Naive B cell (primary cell): ENCODE data around the gene CLEC3B. TPM values are rescaled to one million over a fixed set of nuclear protein-coding genes. Genes with fewer than 3 reads are reported as not detected.
"Not testable (repeated sequence)": the region's sequence is repeated elsewhere in the genome, so short reads cannot be mapped to it uniquely, and the experiment has no call there.

Source experiments
- ATAC-seq, 2 donors: fragments of 150-1000 bp; cut with Tn5 transposase; 2 replicates each; pipeline ENCODE4 v1.10.0; 2021; ENCODE audit warnings: low read depth in 2 of 2, mild to moderate bottlenecking in 2 of 2, moderate library complexity in 2 of 2
- DNase-seq: peaks from one replicate; pipeline ENCODE4 v3.0.0; 2022
- H3K27ac Mint-ChIP-seq, 6 donors: one replicate each; pipeline ENCODE4 v1.8.0; 2020 to 2022; ENCODE audit warnings: mild to moderate bottlenecking in 6 of 6, mixed read lengths in 6 of 6, moderate library complexity in 5 of 6, inconsistent platforms in 2 of 6
- H3K27me3 Mint-ChIP-seq, 3 donors: one replicate each; pipeline ENCODE4 v1.8.0; 2021 to 2022; ENCODE audit warnings: mixed read lengths in 3 of 3, mild to moderate bottlenecking in 1 of 3
- H3K36me3 Mint-ChIP-seq, 2 donors: one replicate each; pipeline ENCODE4 v1.8.0; 2020 to 2022; ENCODE audit warnings: mixed read lengths in 2 of 2, inconsistent platforms in 1 of 2, mild to moderate bottlenecking in 1 of 2
- H3K4me1 Mint-ChIP-seq, 3 donors: one replicate each; pipeline ENCODE4 v1.8.0; 2020 to 2022; ENCODE audit warnings: mixed read lengths in 3 of 3, inconsistent platforms in 1 of 3, mild to moderate bottlenecking in 1 of 3, moderate library complexity in 1 of 3
- H3K4me3 Mint-ChIP-seq, 8 donors: one replicate each; pipeline ENCODE4 v1.8.0; 2020 to 2022; ENCODE audit warnings: mild to moderate bottlenecking in 8 of 8, mixed read lengths in 8 of 8, moderate library complexity in 8 of 8, inconsistent platforms in 2 of 8
- H3K9me3 Mint-ChIP-seq, 7 donors: one replicate each; pipeline ENCODE4 v1.8.0; 2020 to 2022; ENCODE audit warnings: mixed read lengths in 7 of 7, mild to moderate bottlenecking in 5 of 7, inconsistent platforms in 2 of 7, moderate library complexity in 1 of 7
- polyA plus RNA-seq, 6 donors: library from polyadenylated mRNA; unstranded; fragments of 300-500 nt; fragmentation: Illumina TruSeq; gene quantifications; one replicate each; pipeline ENCODE4 v1.2.3, GENCODE V29; 2021; ENCODE audit warnings: low read depth in 6 of 6

Gene CLEC3B, protein sequence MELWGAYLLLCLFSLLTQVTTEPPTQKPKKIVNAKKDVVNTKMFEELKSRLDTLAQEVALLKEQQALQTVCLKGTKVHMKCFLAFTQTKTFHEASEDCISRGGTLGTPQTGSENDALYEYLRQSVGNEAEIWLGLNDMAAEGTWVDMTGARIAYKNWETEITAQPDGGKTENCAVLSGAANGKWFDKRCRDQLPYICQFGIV
- not detected for polyA plus RNA-seq

DNA sequence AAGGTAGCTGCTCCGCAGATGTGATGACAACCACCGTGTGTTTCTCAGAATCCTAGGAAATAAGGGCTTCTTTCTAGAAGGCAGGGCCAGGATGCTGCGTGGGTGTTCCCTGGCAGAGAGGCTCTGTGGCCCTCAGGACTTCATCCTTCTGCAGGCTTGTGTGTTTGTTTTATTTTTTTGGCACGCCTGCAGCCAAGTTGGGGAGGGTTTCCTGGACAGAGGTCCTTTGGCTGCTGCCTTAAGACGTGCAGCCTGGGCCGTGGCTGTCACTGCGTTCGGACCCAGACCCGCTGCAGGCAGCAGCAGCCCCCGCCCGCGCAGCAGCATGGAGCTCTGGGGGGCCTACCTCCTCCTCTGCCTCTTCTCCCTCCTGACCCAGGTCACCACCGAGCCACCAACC lies at the start of gene CLEC3B:
TSS of gene CLEC3B (plus strand) at position 266 of the 400 bp plus-strand sequence. CDS start at position 326, 60 bp downstream.
- Mint-ChIP-seq H3K36me3 (no peaks in the 10 kb centered on the region), H3K4me1 (peaks cover 0 to 4% (median 0%) of the 10 kb centered on the region in 3 donors), H3K27me3 (peaks cover 5 to 25% (median 19%) of the 10 kb centered on the region in 3 donors), H3K9me3 (no peaks in the 10 kb centered on the region), H3K27ac (no peak within 1 kb of the TSS), H3K4me3 (no peak within 1 kb of the TSS)
- DNase-seq = no peak
- ATAC-seq = no peak

DNA sequence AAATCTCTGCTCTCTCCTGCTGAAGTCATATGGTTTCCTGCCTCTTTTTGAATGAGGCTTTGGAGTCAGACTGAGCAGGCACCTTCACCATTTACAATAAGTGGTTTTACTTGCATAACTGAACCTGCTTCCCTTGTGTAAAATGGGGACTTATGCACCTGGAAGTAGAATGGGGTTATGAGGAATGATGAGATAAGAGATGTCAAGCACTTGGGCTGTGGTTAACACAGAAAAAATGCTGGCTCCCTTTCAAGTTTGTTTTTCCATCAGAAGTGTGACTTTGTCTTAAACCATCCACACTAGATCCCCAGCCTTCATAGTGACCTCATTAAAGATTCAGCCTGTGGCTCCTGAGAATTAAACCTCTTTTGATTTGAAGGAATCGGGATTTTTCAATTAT lies 44.9 kb upstream of the CLEC3B start:
- Mint-ChIP-seq H3K4me3 (peak overlapping the region in 1 of 8 donors; percentile 49), H3K27ac (peak overlapping the region in 2 of 6 donors; percentile 38 to 58), H3K4me1 (peaks cover 37 to 81% (median 58%) of the 10 kb centered on the region in 3 donors), H3K36me3 (no peaks in the 10 kb centered on the region), H3K9me3 (no peaks in the 10 kb centered on the region), H3K27me3 (no peaks in the 10 kb centered on the region)
- ATAC-seq (no peak), DNase-seq (no peak)

DNA sequence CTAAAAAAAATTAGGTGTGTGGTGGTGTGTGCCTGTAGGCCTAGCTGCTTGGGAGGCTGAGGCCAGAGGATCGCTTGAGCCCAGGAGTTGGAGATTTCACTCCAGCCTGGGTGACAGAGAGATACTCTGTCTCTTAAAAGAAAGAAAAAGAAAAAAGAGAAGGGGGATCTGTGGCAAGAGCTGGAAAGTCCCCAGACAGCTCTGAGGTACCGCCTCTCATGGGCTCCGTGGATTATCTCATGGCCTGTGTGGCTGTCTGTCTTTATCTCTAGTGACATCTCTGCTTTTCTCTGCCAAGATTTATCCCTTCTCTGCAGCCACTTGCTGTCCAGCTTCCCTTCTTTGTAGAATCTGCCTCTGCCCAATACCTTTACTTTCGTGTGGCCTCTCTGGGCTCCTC lies 44.4 kb upstream of the CLEC3B start:
- peaks cover 37 to 76% (median 53%) of the 10 kb centered on the region in 3 donors for H3K4me1 Mint-ChIP-seq
- DNase-seq (no peak), ATAC-seq (peak; percentile 73 to 82)
- H3K27me3 Mint-ChIP-seq = no peaks in the 10 kb centered on the region
- H3K9me3 Mint-ChIP-seq = no peaks in the 10 kb centered on the region
- no peaks in the 10 kb centered on the region for H3K36me3 Mint-ChIP-seq
- H3K4me3 Mint-ChIP-seq = peak overlapping the region in 3 of 8 donors; percentile 35 to 51 (median 49)
- H3K27ac Mint-ChIP-seq = peak overlapping the region in 5 of 6 donors; percentile 43 to 82 (median 58)

DNA sequence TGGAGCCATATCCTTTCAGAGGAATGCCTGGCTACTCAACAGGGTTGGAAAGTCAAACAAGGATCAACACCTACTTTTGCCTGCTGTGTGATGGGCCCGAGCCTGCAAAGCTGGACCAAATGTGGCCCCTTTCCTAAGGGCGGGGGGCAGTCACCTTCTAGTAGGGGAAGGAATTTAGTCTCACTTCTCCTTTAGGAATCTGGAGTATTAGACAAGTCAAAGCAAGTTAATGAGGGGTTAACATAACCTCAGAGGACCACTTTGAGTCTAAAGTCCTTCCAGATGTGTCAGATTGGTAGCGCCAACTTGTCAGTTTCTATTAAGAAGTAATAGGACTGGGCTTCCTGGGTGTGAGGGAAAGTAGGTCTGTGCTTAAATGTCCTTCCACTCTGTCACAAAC lies 43.3 kb upstream of the CLEC3B start:
- no peak for ATAC-seq
- Mint-ChIP-seq H3K4me3 (no peak overlapping the region), H3K9me3 (no peaks in the 10 kb centered on the region), H3K27ac (peak overlapping the region in 1 of 6 donors; percentile 54), H3K36me3 (no peaks in the 10 kb centered on the region), H3K4me1 (peaks cover 35 to 65% (median 47%) of the 10 kb centered on the region in 3 donors), H3K27me3 (no peaks in the 10 kb centered on the region)
- DNase-seq = no peak

DNA sequence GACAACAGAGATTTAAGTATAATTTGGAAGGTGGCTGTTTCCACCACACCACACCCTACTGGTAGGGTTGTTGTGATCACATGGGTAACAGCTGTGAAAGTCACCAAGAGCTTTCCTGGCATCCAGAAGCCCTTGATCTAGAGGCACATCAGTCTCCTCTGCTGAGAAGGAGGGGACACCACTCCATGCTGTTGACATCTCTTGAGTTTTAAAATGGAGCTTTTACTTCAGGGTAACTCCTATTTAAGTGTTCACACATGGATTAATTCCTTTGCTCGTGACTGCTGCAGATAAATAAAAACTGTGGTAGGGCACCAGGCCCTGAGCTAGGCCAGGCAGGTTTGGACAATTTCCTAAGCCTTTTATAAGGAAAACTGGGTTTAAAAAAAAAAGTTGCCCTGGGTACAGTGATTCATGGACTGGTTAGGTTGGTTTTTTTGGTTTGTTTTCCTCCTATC lies 42.6 kb upstream of the CLEC3B start:
- H3K36me3 Mint-ChIP-seq = no peaks in the 10 kb centered on the region
- DNase-seq (no peak), ATAC-seq (no peak)
- no peak overlapping the region for H3K27ac Mint-ChIP-seq
- no peak overlapping the region for H3K4me3 Mint-ChIP-seq
- no peaks in the 10 kb centered on the region for H3K9me3 Mint-ChIP-seq
- peaks cover 35 to 61% (median 45%) of the 10 kb centered on the region in 3 donors for H3K4me1 Mint-ChIP-seq
- H3K27me3 Mint-ChIP-seq = no peaks in the 10 kb centered on the region

DNA sequence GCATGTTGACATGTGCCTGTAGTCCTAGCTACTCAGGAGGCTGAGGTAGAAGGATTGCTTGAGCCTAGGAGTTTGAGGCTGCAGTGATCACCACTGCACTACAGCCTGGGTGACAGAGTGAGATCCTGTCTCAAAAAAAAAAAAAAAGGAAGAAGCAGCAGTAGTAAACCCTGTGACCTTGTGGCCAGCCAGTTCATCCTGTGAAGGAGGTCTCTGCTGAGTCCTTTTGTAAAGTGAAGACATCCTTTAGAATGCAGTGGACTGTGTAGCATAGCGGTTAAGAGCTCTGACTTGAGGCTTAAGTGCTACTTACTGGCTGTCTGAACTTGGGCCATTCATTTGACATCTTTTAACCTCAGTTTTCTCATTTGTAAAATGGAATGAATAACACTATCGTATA lies 41.8 kb upstream of the CLEC3B start:
- Mint-ChIP-seq H3K9me3 (no peaks in the 10 kb centered on the region), H3K4me3 (no peak overlapping the region), H3K4me1 (peaks cover 30 to 58% (median 41%) of the 10 kb centered on the region in 3 donors), H3K27me3 (no peaks in the 10 kb centered on the region), H3K36me3 (peaks cover 0 to 4% of the 10 kb centered on the region in 2 donors), H3K27ac (no peak overlapping the region)
- DNase-seq (no peak), ATAC-seq (no peak)

DNA sequence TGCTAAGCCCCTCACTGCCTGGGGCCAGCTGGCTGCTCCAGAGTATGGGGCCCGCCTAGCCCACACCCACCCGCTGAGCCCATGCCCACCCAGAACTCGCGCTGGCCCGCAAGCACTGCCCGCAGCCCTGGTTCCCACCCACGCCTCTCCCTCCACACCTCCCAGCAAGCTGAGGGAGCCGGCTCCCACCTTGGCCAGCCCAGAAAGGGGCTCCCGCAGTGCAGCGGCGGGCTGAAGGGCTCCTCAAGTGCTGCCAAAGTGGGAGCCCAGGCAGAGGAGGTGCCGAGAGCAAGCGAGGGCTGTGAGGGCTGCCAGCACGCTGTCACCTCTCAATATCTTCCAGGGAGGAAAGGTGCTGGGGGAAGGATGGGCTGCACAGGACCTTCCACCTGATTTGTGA lies 39.8 kb upstream of the CLEC3B start:
- H3K27me3 Mint-ChIP-seq, ATAC-seq, H3K36me3 Mint-ChIP-seq, H3K9me3 Mint-ChIP-seq, DNase-seq, H3K4me3 Mint-ChIP-seq, H3K27ac Mint-ChIP-seq: not testable (repeated sequence)
- peaks cover 22 to 40% (median 25%) of the 10 kb centered on the region in 3 donors for H3K4me1 Mint-ChIP-seq

DNA sequence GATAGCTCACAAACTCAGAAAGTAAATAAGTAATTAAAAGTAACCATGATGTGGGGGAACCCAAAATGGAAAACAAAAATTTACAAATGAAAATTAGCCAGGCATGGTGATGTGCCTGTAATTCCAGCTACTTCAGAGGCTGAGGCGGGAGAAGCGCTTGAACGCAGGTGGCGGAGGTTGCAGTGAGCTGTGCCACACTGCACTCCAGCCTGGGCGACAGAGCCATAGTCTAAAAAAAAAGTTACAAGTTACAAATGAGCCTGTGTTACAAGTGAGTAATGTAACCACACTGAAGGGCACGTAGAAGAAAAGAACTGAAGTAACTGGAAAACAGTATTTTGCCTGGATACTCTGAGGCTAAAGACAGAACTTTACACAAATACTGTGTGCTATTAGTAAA lies 38.8 kb upstream of the CLEC3B start:
- Mint-ChIP-seq H3K4me3 (no peak overlapping the region), H3K36me3 (peaks cover 4 to 10% of the 10 kb centered on the region in 2 donors), H3K9me3 (no peaks in the 10 kb centered on the region), H3K4me1 (peaks cover 15 to 30% (median 15%) of the 10 kb centered on the region in 3 donors), H3K27me3 (no peaks in the 10 kb centered on the region), H3K27ac (no peak overlapping the region)
- DNase-seq (no peak), ATAC-seq (no peak)

DNA sequence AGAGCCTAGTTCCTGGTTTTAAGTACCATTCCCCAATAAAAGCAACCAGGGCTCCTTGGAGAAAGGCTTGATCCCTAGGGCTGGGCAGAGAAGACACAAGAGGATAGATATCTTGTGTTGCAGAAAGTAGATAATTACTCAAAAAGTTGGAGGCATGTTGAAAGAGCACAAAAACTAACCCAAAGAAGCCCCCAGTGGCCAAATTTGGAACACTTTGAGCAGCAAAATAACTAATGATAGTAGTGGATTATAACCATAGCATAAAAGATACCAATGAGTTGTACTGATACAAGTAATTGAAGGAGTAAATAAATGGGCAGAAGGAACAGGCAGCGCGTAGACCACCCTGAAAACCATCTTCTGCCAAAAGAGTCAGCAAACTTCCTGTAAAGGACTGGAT lies 38.0 kb upstream of the CLEC3B start:
- DNase-seq (no peak), ATAC-seq (no peak)
- Mint-ChIP-seq H3K27me3 (no peaks in the 10 kb centered on the region), H3K36me3 (peaks cover 4 to 10% of the 10 kb centered on the region in 2 donors), H3K27ac (peak overlapping the region in 2 of 6 donors; percentile 19 to 27), H3K9me3 (no peaks in the 10 kb centered on the region), H3K4me3 (no peak overlapping the region), H3K4me1 (peaks cover 12 to 25% (median 14%) of the 10 kb centered on the region in 3 donors)

DNA sequence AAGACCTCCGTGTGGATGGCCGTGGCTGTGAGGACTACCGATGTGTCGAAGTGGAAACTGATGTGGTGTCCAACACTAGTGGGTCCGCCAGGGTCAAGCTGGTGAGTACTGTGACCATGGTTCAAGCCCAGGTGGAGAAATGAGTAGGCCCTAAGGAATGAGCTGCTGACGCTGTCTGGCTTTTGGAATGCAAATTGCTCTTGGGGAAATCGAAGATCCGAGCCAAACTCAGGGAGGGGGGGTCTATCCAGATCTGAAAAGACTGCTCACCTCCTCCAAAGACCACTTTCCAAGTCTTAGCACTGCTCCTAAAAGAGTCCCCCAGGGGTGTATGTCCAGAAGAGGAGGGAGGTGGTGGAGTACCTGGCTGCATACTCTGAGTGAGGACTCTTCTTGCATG lies 37.0 kb upstream of the CLEC3B start:
- H3K27me3 Mint-ChIP-seq = no peaks in the 10 kb centered on the region
- H3K4me1 Mint-ChIP-seq = peaks cover 12 to 19% (median 17%) of the 10 kb centered on the region in 3 donors
- peaks cover 4 to 10% of the 10 kb centered on the region in 2 donors for H3K36me3 Mint-ChIP-seq
- H3K4me3 Mint-ChIP-seq = no peak overlapping the region
- H3K9me3 Mint-ChIP-seq = no peaks in the 10 kb centered on the region
- DNase-seq = no peak
- ATAC-seq = no peak
- no peak overlapping the region for H3K27ac Mint-ChIP-seq

DNA sequence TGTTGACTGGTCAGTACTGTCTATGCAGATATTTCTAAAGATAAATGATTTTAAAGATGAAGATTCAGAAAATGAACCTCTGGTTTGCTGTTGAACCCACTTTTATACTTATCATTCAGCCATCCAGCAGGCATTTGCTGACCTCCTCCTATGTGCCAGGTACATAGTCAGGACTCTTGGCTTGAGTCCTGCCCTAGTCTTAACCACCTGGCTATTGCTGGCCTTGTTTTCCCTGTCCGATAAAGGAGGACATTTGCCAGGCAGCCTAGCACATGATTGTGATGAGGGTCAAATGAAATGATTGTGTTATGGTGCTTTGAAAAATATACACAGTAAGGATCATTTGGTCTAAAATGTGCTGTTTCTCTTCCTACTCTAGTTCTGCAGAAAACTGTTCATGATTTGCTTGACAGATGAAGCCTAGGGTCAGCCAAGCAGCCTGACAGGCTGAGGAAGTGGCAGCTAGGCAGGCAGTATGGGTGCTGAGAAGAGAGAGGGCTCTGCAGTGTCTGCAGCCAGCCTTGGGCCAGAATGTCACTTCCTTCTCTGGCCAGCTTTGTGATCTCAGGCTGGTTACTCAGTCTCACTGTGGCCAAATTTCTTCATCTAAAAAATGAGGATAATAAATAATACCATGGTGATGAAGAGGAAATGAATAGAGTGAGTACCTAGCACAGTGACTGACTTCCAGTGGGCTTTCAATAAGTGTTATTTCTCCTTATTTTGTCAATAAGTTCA lies 36.3 kb upstream of the CLEC3B start:
- H3K4me3 Mint-ChIP-seq = no peak overlapping the region
- peaks cover 4 to 10% of the 10 kb centered on the region in 2 donors for H3K36me3 Mint-ChIP-seq
- H3K9me3 Mint-ChIP-seq = no peaks in the 10 kb centered on the region
- no peak for DNase-seq
- no peak overlapping the region for H3K27ac Mint-ChIP-seq
- H3K27me3 Mint-ChIP-seq = no peaks in the 10 kb centered on the region
- H3K4me1 Mint-ChIP-seq = peaks cover 10 to 20% (median 15%) of the 10 kb centered on the region in 3 donors
- ATAC-seq = no peak

DNA sequence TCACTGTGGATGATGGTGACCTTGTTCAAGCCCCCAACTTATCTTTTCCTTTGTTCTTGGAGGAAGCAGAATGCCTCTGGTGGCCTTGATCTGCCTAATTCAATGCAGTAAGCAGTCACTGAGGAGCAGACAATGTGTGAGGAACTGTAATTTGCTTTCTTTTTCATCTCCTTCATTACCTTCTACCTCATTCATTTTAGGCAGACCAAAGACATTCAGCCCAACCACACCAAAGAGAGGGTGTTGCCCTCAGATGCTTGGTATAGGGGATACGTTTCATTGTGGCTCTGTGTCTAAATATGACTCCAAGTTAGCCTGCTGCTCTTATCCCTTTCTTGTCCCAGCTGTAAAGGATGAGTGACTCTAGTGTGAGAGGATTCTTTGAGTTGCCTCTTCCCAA lies 34.8 kb upstream of the CLEC3B start:
- Mint-ChIP-seq H3K27me3 (no peaks in the 10 kb centered on the region), H3K27ac (peak overlapping the region in 1 of 6 donors; percentile 57), H3K4me3 (no peak overlapping the region), H3K9me3 (no peaks in the 10 kb centered on the region), H3K4me1 (peaks cover 7 to 16% (median 7%) of the 10 kb centered on the region in 3 donors), H3K36me3 (peaks cover 4 to 10% of the 10 kb centered on the region in 2 donors)
- DNase-seq = no peak
- ATAC-seq = no peak

DNA sequence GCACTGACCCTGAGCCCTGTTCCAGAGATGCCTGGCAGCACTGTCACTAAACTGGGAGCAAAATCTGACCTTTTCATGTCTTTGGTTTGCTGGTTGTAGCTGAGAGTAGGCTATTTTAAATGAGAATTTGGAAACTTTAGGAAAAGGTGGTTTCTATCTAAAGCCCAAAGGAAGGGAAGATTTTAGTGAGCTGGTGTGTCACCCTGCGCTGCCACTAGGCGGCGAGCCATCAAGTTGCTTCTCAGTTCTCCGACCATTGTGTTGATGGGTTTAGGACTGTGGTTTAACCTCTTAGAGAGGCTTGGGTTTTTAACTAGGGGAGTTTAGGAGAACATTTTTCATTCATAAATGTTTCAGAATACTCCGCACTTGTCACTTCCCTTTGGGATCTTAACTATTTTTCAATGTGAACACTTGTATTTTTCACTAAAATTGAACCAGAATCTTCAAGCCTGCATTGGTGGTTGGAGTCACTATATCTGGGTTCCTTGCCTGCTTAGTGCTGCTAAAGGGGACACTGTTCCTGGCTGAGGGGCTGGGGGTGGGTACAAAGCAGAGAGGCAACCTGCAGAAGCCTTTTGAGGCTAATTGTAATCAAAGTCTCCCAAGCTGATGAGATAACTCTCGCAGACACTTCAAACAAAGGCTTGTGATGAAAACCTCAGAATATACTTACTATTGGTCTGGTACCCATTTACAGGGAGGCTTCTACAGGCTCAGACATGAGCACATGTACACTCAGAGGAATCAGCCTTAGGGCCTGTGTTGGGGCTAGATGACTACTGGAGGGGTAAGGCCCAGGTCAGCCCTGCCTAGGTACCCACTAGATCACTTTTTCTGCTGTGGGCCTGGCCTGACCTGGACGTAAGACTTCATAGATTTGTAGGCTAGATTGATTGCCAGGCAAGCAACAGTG lies 33.3 kb upstream of the CLEC3B start:
- H3K4me1 Mint-ChIP-seq = peaks cover 4 to 12% (median 7%) of the 10 kb centered on the region in 3 donors
- no peak for ATAC-seq
- no peak for DNase-seq
- H3K36me3 Mint-ChIP-seq = peaks cover 9 to 10% of the 10 kb centered on the region in 2 donors
- no peaks in the 10 kb centered on the region for H3K27me3 Mint-ChIP-seq
- no peaks in the 10 kb centered on the region for H3K9me3 Mint-ChIP-seq
- H3K4me3 Mint-ChIP-seq = no peak overlapping the region
- H3K27ac Mint-ChIP-seq = peak overlapping the region in 1 of 6 donors; percentile 24
